Suprapubic skin (tissue), 4 donors: ENCODE data around the gene HOXD3. TPM values are rescaled to one million over a fixed set of nuclear protein-coding genes. Genes with fewer than 3 reads are reported as not detected.
A peak's percentile ranks its signal among the peaks of the same experiment; 100 is the strongest.

Experiments used
- DNase-seq, 2 donors: peaks; one replicate each; pipeline ENCODE4 v3.0.0-alpha.2; 2019; ENCODE audit warnings: low spot score in 2 of 2
- H3K27ac ChIP-seq: fragments of 200-600 bp; sonication (generic); one replicate; pipeline ENCODE4 v1.5.1; 2019
- H3K27me3 ChIP-seq: fragments of 200-600 bp; sonication (generic); one replicate; pipeline ENCODE4 v1.5.1; 2019
- H3K36me3 ChIP-seq: fragments of 200-600 bp; sonication (generic); one replicate; pipeline ENCODE4 v1.5.1; 2019
- H3K4me1 ChIP-seq: fragments of 200-600 bp; sonication (generic); one replicate; pipeline ENCODE4 v1.5.1; 2019
- H3K4me3 ChIP-seq: fragments of 200-600 bp; sonication (generic); one replicate; pipeline ENCODE4 v1.5.1; 2019; ENCODE audit warnings: mild to moderate bottlenecking
- H3K9me3 ChIP-seq: fragments of 200-600 bp; sonication (generic); one replicate; pipeline ENCODE4 v1.5.1; 2019
- CTCF ChIP-seq, 2 donors: fragments of 200-600 bp in 1 of 2; fragments of 450-650 bp in 1 of 2; sonication (generic) in 1 of 2; IDR thresholded peaks; one replicate each; pipeline ENCODE4 v1.5.1; 2016 to 2019; ENCODE audit warnings: antibody characterized with exemption in 2 of 2, mild to moderate bottlenecking in 1 of 2, moderate library complexity in 1 of 2
- EP300 ChIP-seq: sonication (generic); formaldehyde crosslinking; IDR thresholded peaks from one replicate; pipeline ENCODE4 v1.6.1; 2017; ENCODE audit warnings: antibody characterized with exemption
- POLR2A ChIP-seq, 2 donors: fragments of 450-650 bp; IDR thresholded peaks; one replicate each; pipeline ENCODE4 v1.6.1; 2017; ENCODE audit warnings: antibody characterized with exemption in 2 of 2, mild to moderate bottlenecking in 2 of 2, moderate library complexity in 2 of 2
- POLR2AphosphoS5 ChIP-seq, 3 donors: sonication (generic); formaldehyde crosslinking; IDR thresholded peaks; one replicate each; pipeline ENCODE4 v1.6.1; 2017; ENCODE audit warnings: antibody characterized with exemption in 3 of 3
- WGBS: methylation state at CpG from one replicate; pipeline ENCODE4 v1.1.5; 2018; 5-methylcytosine and 5-hydroxymethylcytosine counted together
- total RNA-seq, 4 donors: library from RNA; depleted of rRNA; stranded (reverse); fragments of >200 nt; gene quantifications; one replicate each; pipeline ENCODE4 v1.1.0, GENCODE V29; 2016

Gene HOXD3
- total RNA-seq, 4 donors from 2014 or later = 0.49 to 3.5 (median 1.5) TPM

- peaks cover 100% of the 10 kb centered on the region for H3K27me3 ChIP-seq
- DNase-seq = peak in 1 of 2 donors; percentile 40
- peaks cover 26% of the 10 kb centered on the region for H3K4me1 ChIP-seq
- H3K9me3 ChIP-seq = no peaks in the 10 kb centered on the region
- H3K36me3 ChIP-seq = no peaks in the 10 kb centered on the region
- 40% methylated on average over 11 of the region's 11 CpGs for WGBS
- peak overlapping the region; percentile 35 for H3K4me3 ChIP-seq
- H3K27ac ChIP-seq = no peak overlapping the region
- TF ChIP-seq POLR2A (IDR thresholded peaks at IDR 0.05) (no peak), EP300 (no peak), POLR2AphosphoS5 (IDR thresholded peaks at IDR 0.05) (no peak), CTCF (IDR thresholded peaks at IDR 0.05) (no peak)
These were observed 39.2 kb upstream of the HOXD3 start for GRCh38 chr2:176117823-176118371.

DNA sequence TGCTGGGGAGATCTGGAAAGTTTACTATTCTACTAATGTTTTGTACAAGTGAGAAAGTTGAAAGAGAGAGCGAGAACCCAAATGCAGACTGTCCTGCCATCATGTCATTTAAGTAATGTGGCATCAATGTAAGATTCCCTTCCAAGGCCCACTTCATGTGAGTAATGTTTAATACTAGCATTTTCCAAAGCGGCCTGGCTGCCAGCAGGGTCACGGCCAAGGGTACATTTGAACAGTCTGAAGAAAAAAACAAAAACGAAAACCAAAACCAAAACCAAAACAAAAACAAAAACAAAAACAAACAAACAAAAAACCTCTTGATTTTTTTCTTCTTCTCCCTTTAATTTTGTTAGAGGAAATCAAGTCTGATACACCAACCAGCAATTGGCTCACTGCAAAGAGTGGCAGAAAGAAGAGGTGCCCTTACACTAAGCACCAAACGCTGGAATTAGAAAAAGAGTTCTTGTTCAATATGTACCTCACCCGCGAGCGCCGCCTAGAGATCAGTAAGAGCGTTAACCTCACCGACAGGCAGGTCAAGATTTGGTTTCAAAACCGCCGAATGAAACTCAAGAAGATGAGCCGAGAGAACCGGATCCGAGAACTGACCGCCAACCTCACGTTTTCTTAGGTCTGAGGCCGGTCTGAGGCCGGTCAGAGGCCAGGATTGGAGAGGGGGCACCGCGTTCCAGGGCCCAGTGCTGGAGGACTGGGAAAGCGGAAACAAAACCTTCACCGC, 38.3 kb upstream of the HOXD3 start:
- H3K27ac ChIP-seq = no peak overlapping the region
- H3K27me3 ChIP-seq = peaks cover 100% of the 10 kb centered on the region
- WGBS = 31% methylated on average over 24 of the region's 24 CpGs
- TF ChIP-seq EP300 = no peak
- TF ChIP-seq CTCF (IDR thresholded peaks at IDR 0.05) = peak in 1 of 2 donors; percentile 39
- peaks cover 35% of the 10 kb centered on the region for H3K4me1 ChIP-seq
- no peaks in the 10 kb centered on the region for H3K36me3 ChIP-seq
- H3K9me3 ChIP-seq = no peaks in the 10 kb centered on the region
- DNase-seq = no peak
- H3K4me3 ChIP-seq = peak overlapping the region; percentile 35

GRCh38 chr2:176120364-176121189, 36.5 kb upstream of the HOXD3 start:
- DNase-seq = no peak
- H3K27ac ChIP-seq = no peak overlapping the region

DNA sequence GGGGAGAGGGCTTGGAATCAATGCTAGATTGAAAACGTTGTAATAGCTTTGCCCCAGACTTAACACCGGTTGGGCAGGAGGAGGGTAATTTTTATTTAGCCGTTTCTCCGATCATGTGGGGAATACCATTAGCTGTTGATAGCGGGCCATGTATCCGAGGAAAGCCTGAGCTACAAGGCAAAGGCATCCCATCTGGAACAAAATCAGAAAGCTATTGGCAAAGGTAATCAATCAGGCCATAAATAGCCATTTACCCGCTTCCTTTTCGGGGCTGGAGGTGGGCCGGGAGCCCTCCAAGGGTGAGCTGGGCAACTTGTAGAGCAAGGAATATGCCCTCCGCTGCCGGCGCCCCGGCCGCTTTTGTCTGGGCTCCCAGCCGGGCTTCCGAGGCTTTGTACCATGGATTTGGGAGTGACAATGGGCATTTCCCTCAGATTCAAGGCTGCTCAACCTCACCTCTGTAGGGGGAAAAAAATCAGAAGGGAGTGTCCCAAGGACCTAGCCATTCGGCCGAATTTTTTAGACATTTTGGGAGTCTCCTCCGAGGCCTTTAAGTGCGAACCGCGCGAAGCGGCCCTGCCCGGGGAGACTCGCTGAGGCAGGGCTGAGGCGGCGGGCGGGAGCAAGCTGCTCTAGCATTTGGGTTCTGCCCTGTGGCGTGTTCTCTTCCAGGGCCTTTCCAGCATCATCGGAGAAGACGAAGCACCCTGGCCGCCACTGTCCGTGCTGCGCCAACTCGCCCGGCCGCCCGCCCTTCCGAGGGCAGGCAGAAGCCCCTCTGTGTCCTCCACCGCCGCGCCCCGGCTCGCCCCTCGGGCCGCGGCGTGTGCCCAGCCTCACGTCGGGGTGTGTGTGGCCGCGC, 35.7 kb upstream of the HOXD3 start:
- DNase-seq = no peak
- Histone ChIP-seq H3K4me3 (peak overlapping the region; percentile 62), H3K9me3 (no peaks in the 10 kb centered on the region), H3K36me3 (no peaks in the 10 kb centered on the region), H3K27ac (peak overlapping the region; percentile 72), H3K27me3 (peaks cover 100% of the 10 kb centered on the region), H3K4me1 (peaks cover 36% of the 10 kb centered on the region)
- WGBS = 20% methylated on average over 23 of the region's 53 CpGs
- TF ChIP-seq POLR2AphosphoS5 (IDR thresholded peaks at IDR 0.05) (no peak), EP300 (no peak), CTCF (IDR thresholded peaks at IDR 0.05) (no peak), POLR2A (IDR thresholded peaks at IDR 0.05) (no peak)

More at GRCh38 chr2:176120364-176121189, 36.5 kb upstream of the HOXD3 start:
- 47% methylated on average over 13 of the region's 13 CpGs for WGBS
- TF ChIP-seq POLR2A (IDR thresholded peaks at IDR 0.05) (no peak), EP300 (no peak), POLR2AphosphoS5 (IDR thresholded peaks at IDR 0.05) (no peak), CTCF (IDR thresholded peaks at IDR 0.05) (no peak)
- Histone ChIP-seq H3K9me3 (no peaks in the 10 kb centered on the region), H3K27me3 (peaks cover 100% of the 10 kb centered on the region), H3K4me3 (no peak overlapping the region), H3K36me3 (no peaks in the 10 kb centered on the region), H3K4me1 (peaks cover 37% of the 10 kb centered on the region)
